NT2/D1 (cell line): ENCODE measurements around the gene MYO5C.

Experiments used
- SUZ12 ChIP-seq: IDR thresholded peaks from 2 replicates; pipeline ENCODE4 v1.6.1; 2011; ENCODE audit not compliant: insufficient read length, insufficient read depth; ENCODE audit errors: extremely low read depth
- ZNF274 ChIP-seq: IDR thresholded peaks from 2 replicates; pipeline ENCODE4 v1.6.1; 2011; ENCODE audit warnings: mild to moderate bottlenecking, low read depth, low read length

DNA sequence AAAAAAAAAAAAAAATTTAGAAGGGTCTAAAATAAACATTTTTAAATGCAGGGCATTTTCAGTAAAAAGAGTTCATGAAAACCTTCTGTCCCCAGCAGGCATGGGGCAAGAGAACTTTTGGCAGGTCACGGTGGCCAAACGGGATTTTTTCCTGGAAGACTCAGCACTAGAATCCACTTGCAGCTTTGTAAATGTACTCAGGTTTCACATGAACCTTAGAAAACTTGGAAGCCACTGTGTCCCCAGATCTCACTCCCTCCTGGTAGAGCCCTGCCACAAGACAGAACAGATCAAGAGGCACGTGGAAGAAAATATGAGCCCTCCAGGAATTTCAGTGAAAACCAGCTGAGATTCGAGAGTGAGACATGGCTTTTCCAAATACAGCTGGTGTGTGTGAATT lies 102.3 kb downstream of the MYO5C start:
- TF ChIP-seq ZNF274 (no peak), SUZ12 (no peak)
